ENCODE measurements around the gene GREM2. TPM values are rescaled to one million over a fixed set of nuclear protein-coding genes. Genes with fewer than 3 reads are reported as not detected.

GREM2 gene
- total RNA-seq, 1 experiment from 2014 or later, result not detected

- Histone ChIP-seq H3K56ac (ENCODE audit: insufficient read length, low read depth, low read length) (no peak overlapping the region), H4K91ac (ENCODE audit: insufficient read length, low read depth, low read length) (no peak overlapping the region), H3K27me3 (ENCODE audit: insufficient read depth, low read length) (no peaks in the 10 kb centered on the region), H3K23me2 (ENCODE audit: insufficient read length, low read depth, low read length, poor library complexity, severe bottlenecking) (no peaks in the 10 kb centered on the region), H2AK5ac (ENCODE audit: insufficient read length, low read length) (no peak overlapping the region), H2BK15ac (ENCODE audit: low read depth, low read length) (no peak overlapping the region), H2BK5ac (ENCODE audit: insufficient read length, low read length) (no peak overlapping the region), H3K9me3 (ENCODE audit: control insufficient read depth, low read depth, low read length) (no peaks in the 10 kb centered on the region), H4K20me1 (ENCODE audit: control insufficient read depth, insufficient read depth, insufficient read length) (no peaks in the 10 kb centered on the region), H3K9ac (ENCODE audit: extremely low read depth, insufficient read length, low read length) (no peak overlapping the region), H3K4me2 (ENCODE audit: insufficient read depth, insufficient read length, low read length) (peak overlapping the region; percentile 26), H4K8ac (replicated peaks; ENCODE audit: insufficient read length, low read depth, low read length) (no peak overlapping the region), H3T11ph (ENCODE audit: low read length) (no peak overlapping the region), H3K79me2 (ENCODE audit: insufficient read depth, low read length) (no peaks in the 10 kb centered on the region), H3K23ac (ENCODE audit: insufficient read length, low read depth, low read length) (no peak overlapping the region), H3K4ac (ENCODE audit: low read depth, low read length) (no peak overlapping the region), H2BK20ac (ENCODE audit: low read depth, low read length, poor library complexity, severe bottlenecking) (no peak overlapping the region), H3K18ac (ENCODE audit: insufficient read length, low read depth, low read length) (no peak overlapping the region), H3K14ac (ENCODE audit: insufficient read depth, low read length) (no peak overlapping the region), H4K5ac (ENCODE audit: insufficient read length, low read depth, low read length) (no peak overlapping the region), H3K27ac (ENCODE audit: insufficient read length, low read depth, low read length) (no peak overlapping the region), H2BK120ac (ENCODE audit: low read depth, low read length, poor library complexity, severe bottlenecking) (no peak overlapping the region), H3K4me1 (ENCODE audit: insufficient read depth, low read length) (peaks cover 8% of the 10 kb centered on the region; the same call in 1 of the 2 replicates), H2AFZ (ENCODE audit: low read length) (no peak overlapping the region), H2BK12ac (ENCODE audit: insufficient read length, low read depth, low read length) (no peak overlapping the region), H3K79me1 (ENCODE audit: insufficient read depth, low read depth, low read length, poor library complexity, severe bottlenecking) (no peaks in the 10 kb centered on the region)
- no peak for DNase-seq
- H3K9me3 Mint-ChIP-seq, result no peaks in the 10 kb centered on the region; a peak in 2 of 5 replicates
- peaks cover 14 to 17% of the 10 kb centered on the region in 2 experiments for H3K4me1 Mint-ChIP-seq
- H3K27me3 Mint-ChIP-seq (ENCODE audit: low read depth), result peaks cover 8% of the 10 kb centered on the region
- no peak overlapping the region; a peak in 1 of 5 replicates for H3K4me3 Mint-ChIP-seq
- H3K27ac Mint-ChIP-seq, result no peak overlapping the region; a peak in 1 of 7 replicates
- no CpG with 5 or more reads among the region's 3 CpGs for whole genome bisulfite sequencing (ENCODE audit: extremely low coverage, insufficient read length, low lambda C conversion rate)
- H3K36me3 Mint-ChIP-seq (ENCODE audit: insufficient read depth in 1 of 3, low read depth in 3 of 3), result peaks cover 0 to 4% (median 3%) of the 10 kb centered on the region in 3 experiments; a peak in 1 of 7 replicates
- no peak for TF ChIP-seq CTCF (conservative IDR thresholded peaks at IDR 0.05)
These were observed 72.1 kb downstream of the GREM2 start for GRCh38 chr1:240539769-240540414.
